ENCODE results near the gene AUTS2. TPM values are rescaled to one million over a fixed set of nuclear protein-coding genes. Genes with fewer than 3 reads are reported as not detected.

Gene AUTS2
- total RNA-seq, 2 experiments from 2014 or later = 15.2 to 16.3 TPM

DNA sequence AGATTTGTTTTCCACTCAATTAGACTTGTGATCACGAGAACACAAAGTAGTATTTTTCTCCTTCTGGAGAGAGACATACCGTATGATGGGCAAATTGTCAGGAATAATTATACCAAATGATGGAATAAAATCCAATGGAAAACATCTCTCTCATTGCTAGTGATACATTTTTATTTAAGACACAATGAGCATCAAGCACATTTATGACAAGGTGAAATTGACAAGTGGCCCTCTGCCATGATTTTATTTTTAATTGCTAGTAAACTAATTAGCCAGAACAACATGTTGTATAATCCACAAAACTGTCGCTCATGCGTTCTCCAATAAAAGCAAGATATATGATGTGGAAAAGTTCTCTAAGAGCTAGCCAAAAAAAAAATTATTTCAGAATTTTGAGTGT, 620.8 kb downstream of the AUTS2 start:
- ChIA-PET CTCF (no interaction called here), POLR2A (no interaction called here)
- Mint-ChIP-seq H3K27ac (no peak overlapping the region), H3K36me3 (ENCODE audit: low read depth) (no peaks in the 10 kb centered on the region), H3K27me3 (ENCODE audit: low read depth) (no peaks in the 10 kb centered on the region), H3K4me1 (ENCODE audit: low read depth) (no peaks in the 10 kb centered on the region), H3K9me3 (ENCODE audit: insufficient read depth) (no peaks in the 10 kb centered on the region), H3K4me3 (no peak overlapping the region)
- ATAC-seq (no peak), DNase-seq (no peak)

DNA sequence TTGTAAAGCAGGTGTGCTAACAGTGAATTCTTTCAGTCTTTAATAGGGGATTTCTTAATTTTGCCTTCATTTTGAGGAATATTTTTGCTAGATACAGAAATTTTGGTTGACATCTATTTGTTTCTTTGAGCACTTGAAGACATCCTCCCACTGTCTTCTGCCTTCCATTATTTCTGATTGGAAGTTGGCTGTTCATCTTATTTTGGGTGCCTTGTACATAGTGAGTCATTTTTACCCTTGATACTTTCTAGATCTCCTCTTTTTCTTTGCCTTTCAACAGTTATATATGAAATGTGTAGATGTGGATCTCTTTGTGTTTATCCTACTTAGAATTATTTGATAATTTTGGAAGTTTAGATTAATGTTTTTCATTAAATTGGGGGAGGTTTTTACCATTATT, 631.0 kb downstream of the AUTS2 start:
- no peak overlapping the region for H3K4me3 Mint-ChIP-seq
- ATAC-seq (no peak), DNase-seq (no peak)
- H3K4me1 Mint-ChIP-seq (ENCODE audit: low read depth) = no peaks in the 10 kb centered on the region
- H3K27me3 Mint-ChIP-seq (ENCODE audit: low read depth) = no peaks in the 10 kb centered on the region
- POLR2A ChIA-PET = no interaction called here
- CTCF ChIA-PET = no interaction called here
- H3K36me3 Mint-ChIP-seq (ENCODE audit: low read depth) = peaks cover 5% of the 10 kb centered on the region
- H3K27ac Mint-ChIP-seq = no peak overlapping the region
- peaks cover 13% of the 10 kb centered on the region for H3K9me3 Mint-ChIP-seq (ENCODE audit: insufficient read depth)

DNA sequence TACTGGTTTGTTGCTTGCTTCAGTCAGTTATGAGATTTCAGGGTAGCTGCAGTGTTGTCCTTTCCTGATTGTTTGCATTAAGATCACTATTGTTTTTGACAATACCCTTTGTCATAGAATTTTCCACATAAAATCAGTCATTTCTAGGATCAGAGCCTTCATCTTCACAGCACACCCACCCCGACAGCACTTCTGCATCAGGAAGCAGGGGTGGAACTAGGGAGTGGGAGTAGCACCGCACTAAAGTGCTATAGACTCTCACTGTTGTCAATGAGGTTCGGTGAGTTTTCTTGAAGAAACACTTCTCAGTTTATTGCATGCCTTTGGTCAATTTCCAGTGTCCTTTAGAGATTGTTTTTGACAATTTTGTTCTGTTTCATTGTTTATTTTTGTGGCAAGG, 632.5 kb downstream of the AUTS2 start:
- peaks cover 5% of the 10 kb centered on the region for H3K36me3 Mint-ChIP-seq (ENCODE audit: low read depth)
- no peaks in the 10 kb centered on the region for H3K27me3 Mint-ChIP-seq (ENCODE audit: low read depth)
- H3K9me3 Mint-ChIP-seq (ENCODE audit: insufficient read depth) = peaks cover 18% of the 10 kb centered on the region
- H3K4me1 Mint-ChIP-seq (ENCODE audit: low read depth) = no peaks in the 10 kb centered on the region
- ATAC-seq (no peak), DNase-seq (no peak)
- CTCF ChIA-PET = no interaction called here
- POLR2A ChIA-PET = interaction anchor here (0.7 kb wide), 1 partner anchor 1052 kb away, joined by 3 read pairs; no protein-coding TSS in a partner anchor
- no peak overlapping the region for H3K27ac Mint-ChIP-seq
- no peak overlapping the region for H3K4me3 Mint-ChIP-seq

DNA sequence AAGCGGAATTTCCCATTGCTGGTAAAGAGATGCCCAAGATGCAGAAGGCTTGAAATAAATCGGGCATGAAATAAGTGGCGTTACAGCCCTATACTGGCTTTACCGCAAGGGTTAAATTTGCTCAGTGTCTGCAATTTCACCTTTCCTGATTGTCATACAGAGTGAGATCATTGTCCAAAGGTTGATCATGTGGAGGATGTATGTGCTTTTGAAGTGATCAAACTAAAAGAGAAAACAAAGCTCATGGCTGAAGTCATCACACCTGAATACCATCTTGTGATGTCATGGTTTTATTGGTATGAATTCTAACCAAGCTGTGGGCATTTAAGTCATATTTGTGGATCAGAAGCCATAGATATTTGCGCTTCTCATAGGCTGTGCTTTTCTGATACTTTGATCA, 635.5 kb downstream of the AUTS2 start:
- ATAC-seq (no peak), DNase-seq (no peak)
- peaks cover 5% of the 10 kb centered on the region for H3K36me3 Mint-ChIP-seq (ENCODE audit: low read depth)
- no peaks in the 10 kb centered on the region for H3K4me1 Mint-ChIP-seq (ENCODE audit: low read depth)
- H3K27ac Mint-ChIP-seq = no peak overlapping the region
- H3K27me3 Mint-ChIP-seq (ENCODE audit: low read depth) = no peaks in the 10 kb centered on the region
- POLR2A ChIA-PET = no interaction called here
- peaks cover 18% of the 10 kb centered on the region for H3K9me3 Mint-ChIP-seq (ENCODE audit: insufficient read depth)
- CTCF ChIA-PET = interaction anchor here (1.0 kb wide), 1 partner anchor 465 kb away, joined by 4 read pairs; no protein-coding TSS in a partner anchor
- H3K4me3 Mint-ChIP-seq = no peak overlapping the region

DNA sequence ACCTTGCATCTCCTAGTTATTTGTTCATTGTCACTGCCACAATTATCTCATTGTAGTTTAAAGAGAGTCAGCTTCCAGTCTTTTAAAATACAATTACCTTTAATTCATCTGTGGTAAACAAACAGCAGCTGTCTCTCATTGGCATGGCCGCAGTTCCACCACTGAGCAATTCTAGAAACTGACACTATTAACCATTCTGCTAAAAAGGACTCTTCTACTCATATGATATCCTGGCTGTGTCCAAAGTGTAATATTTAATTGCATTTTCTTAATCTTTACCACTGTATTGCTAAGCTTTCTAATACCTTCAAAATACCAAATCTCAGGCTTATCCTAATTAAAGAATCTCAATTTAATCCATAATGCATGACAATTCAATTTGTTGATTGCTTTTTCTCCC, 639.0 kb downstream of the AUTS2 start:
- H3K4me3 Mint-ChIP-seq = no peak overlapping the region
- CTCF ChIA-PET = no interaction called here
- no peak for DNase-seq
- no peaks in the 10 kb centered on the region for H3K36me3 Mint-ChIP-seq (ENCODE audit: low read depth)
- no peaks in the 10 kb centered on the region for H3K27me3 Mint-ChIP-seq (ENCODE audit: low read depth)
- H3K4me1 Mint-ChIP-seq (ENCODE audit: low read depth) = no peaks in the 10 kb centered on the region
- peaks cover 5% of the 10 kb centered on the region for H3K9me3 Mint-ChIP-seq (ENCODE audit: insufficient read depth)
- POLR2A ChIA-PET = no interaction called here
- no peak for ATAC-seq
- no peak overlapping the region for H3K27ac Mint-ChIP-seq

DNA sequence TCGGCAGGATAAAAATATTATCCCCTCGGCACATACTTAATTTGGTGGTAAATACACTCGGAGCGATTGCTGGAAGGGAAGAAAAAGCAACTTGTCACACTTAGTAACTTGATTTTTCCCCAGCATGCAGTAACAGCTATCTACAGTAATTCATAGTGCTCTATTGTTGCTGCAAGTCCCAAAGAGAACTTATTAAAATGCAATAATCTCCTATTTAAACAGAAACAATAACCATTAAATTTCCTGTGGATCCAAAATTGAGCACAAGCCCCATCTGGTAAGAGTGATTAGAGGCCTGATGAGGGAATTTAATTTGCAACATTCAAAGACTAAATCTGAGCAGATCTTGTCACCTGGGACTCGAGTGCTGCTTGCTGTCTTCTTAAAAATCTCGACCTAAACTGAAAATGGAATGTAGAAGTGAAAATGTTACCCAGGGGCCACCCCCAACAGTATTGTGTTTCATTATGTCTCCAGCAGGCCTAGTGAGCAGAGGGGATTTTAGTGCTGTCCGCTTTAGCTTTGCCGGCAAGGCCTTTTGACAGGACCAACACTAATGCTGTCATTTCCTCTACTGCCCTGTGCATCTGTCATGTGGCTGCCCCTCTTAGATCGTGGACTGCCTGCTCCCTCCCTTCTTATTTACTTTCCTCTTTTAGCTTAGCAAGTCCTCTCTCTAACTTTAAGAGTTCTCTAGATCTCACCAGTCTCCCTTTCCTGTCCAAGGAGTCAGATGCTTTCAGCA, 639.7 kb downstream of the AUTS2 start:
- H3K27me3 Mint-ChIP-seq (ENCODE audit: low read depth) = no peaks in the 10 kb centered on the region
- POLR2A ChIA-PET = no interaction called here
- CTCF ChIA-PET = no interaction called here
- H3K27ac Mint-ChIP-seq = no peak overlapping the region
- no peaks in the 10 kb centered on the region for H3K36me3 Mint-ChIP-seq (ENCODE audit: low read depth)
- DNase-seq = no peak
- peaks cover 5% of the 10 kb centered on the region for H3K9me3 Mint-ChIP-seq (ENCODE audit: insufficient read depth)
- no peak for ATAC-seq
- H3K4me1 Mint-ChIP-seq (ENCODE audit: low read depth) = no peaks in the 10 kb centered on the region
- no peak overlapping the region for H3K4me3 Mint-ChIP-seq

DNA sequence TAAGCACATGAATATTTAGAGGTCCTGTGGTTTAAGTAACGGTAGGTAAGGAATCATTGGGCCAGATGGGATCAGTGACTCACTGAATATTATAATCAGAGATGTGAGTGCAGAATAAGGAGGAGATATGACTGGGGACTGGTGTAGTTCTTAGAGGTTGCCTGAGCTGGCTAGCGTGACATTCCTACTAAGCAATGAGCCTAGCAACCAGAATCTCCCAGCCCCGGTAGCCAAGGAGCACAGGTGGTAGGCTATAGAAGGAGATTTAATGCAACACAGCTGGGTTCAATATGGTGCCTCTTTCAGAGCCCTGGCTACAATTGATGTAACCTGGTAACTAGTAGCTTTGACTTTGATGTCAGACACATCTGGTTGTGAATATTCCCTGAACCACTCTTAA, 641.6 kb downstream of the AUTS2 start:
- DNase-seq (no peak), ATAC-seq (no peak)

DNA sequence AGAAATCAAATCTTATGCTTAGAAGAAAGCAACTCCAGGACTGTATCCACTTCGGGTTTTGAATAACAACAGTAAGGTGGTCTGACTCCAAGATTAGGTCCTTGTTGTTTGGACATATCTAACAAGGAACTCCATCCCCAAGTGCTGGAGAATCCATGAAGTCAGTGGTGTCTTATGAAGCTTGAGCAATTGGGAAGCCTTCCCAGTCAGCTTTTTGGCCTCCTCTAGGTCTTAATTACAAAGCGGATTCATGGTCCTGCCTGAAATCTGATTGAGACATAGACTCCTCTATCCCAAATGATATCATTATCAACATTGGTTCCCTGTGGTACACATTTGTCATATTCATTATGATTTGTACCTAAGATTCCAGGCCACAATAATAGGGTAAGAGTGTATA, 642.6 kb downstream of the AUTS2 start:
- ATAC-seq = no peak
- no peak overlapping the region for H3K27ac Mint-ChIP-seq
- no peaks in the 10 kb centered on the region for H3K27me3 Mint-ChIP-seq (ENCODE audit: low read depth)
- no peaks in the 10 kb centered on the region for H3K9me3 Mint-ChIP-seq (ENCODE audit: insufficient read depth)
- H3K4me1 Mint-ChIP-seq (ENCODE audit: low read depth) = no peaks in the 10 kb centered on the region
- ChIA-PET POLR2A (no interaction called here), CTCF (no interaction called here)
- H3K4me3 Mint-ChIP-seq = no peak overlapping the region
- H3K36me3 Mint-ChIP-seq (ENCODE audit: low read depth) = no peaks in the 10 kb centered on the region
- no peak for DNase-seq

More for the DNA sequence above, 641.6 kb downstream of the AUTS2 start:
- CTCF ChIA-PET = no interaction called here
- no peak overlapping the region for H3K27ac Mint-ChIP-seq
- H3K4me1 Mint-ChIP-seq (ENCODE audit: low read depth) = no peaks in the 10 kb centered on the region
- no peaks in the 10 kb centered on the region for H3K36me3 Mint-ChIP-seq (ENCODE audit: low read depth)
- H3K9me3 Mint-ChIP-seq (ENCODE audit: insufficient read depth) = no peaks in the 10 kb centered on the region
- H3K4me3 Mint-ChIP-seq = no peak overlapping the region
- POLR2A ChIA-PET = no interaction called here
- no peaks in the 10 kb centered on the region for H3K27me3 Mint-ChIP-seq (ENCODE audit: low read depth)

DNA sequence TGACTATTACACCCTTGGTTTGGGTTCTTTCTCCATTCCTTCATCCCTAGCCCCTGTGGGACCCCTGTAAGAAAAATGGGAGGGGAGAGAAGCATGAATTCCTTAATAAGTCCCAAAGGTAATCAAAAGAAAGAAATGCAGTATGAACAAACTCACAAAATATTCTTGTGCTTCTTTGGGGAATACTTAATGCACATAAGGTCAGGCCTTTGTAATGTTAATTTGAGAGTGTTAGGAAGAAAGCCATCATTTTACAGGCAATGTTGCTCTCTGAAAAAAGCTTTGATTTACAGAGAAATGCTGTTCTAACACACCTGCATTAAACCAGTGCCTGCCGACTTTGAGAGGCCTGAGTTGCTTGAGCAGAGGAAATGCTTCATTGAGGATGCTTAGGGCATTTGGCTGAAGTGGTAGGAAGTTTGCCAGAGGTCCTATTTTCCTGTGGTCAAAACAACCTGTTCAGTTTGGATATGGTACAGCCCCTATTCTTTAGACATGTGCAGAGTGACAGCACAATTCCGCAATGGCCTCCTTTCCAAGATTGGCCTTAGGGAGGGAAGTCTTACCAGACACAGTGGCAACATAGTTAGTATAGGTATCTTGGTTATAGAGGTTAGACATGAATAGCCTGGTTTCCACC, 643.4 kb downstream of the AUTS2 start:
- ChIA-PET POLR2A (no interaction called here), CTCF (no interaction called here)
- H3K4me3 Mint-ChIP-seq = no peak overlapping the region
- no peaks in the 10 kb centered on the region for H3K9me3 Mint-ChIP-seq (ENCODE audit: insufficient read depth)
- DNase-seq (no peak), ATAC-seq (no peak)
- no peaks in the 10 kb centered on the region for H3K4me1 Mint-ChIP-seq (ENCODE audit: low read depth)
- no peaks in the 10 kb centered on the region for H3K36me3 Mint-ChIP-seq (ENCODE audit: low read depth)
- H3K27ac Mint-ChIP-seq = no peak overlapping the region
- H3K27me3 Mint-ChIP-seq (ENCODE audit: low read depth) = no peaks in the 10 kb centered on the region

DNA sequence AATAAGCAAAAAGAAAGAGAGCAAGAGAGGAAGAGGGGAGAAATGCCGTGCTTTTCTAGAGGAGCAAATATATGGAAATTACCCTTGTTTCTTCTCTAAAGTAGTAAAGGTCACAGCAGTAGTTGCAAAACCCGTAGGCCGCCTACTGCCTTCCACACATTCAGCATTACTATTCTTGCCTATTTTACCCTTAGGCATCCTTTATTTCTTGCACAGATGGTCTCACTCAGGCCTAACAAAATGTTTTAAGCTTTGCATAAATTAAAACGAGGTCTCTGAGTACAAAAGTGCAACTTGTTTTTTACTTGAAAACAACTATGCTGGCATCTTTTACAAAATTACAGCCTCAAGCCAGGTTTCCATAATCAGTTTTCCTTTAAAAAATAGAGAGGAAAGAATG, 644.6 kb downstream of the AUTS2 start:
- H3K27ac Mint-ChIP-seq = no peak overlapping the region
- no peaks in the 10 kb centered on the region for H3K4me1 Mint-ChIP-seq (ENCODE audit: low read depth)
- ATAC-seq = no peak
- H3K4me3 Mint-ChIP-seq = no peak overlapping the region
- DNase-seq = no peak
- H3K36me3 Mint-ChIP-seq (ENCODE audit: low read depth) = no peaks in the 10 kb centered on the region
- no peaks in the 10 kb centered on the region for H3K9me3 Mint-ChIP-seq (ENCODE audit: insufficient read depth)
- POLR2A ChIA-PET = no interaction called here
- H3K27me3 Mint-ChIP-seq (ENCODE audit: low read depth) = peaks cover 1% of the 10 kb centered on the region
- CTCF ChIA-PET = no interaction called here

DNA sequence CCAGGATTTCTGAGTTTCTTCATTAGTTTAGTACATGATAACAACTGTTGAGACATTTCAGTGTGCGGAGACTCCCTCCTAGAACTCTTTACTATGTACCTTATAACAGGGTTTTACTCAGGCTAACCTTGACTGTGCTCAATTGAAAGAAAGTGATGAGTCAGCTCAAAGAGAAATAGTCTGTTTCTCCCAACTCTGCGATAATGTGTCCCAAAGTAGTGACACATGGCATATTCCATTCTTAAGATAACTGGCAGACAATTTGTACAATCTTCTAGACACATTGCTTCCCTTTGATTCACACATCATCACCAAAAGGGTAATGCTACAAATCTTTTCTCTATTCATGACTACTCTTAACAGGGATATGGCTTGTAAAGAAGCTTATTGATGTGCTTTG, 645.2 kb downstream of the AUTS2 start:
- POLR2A ChIA-PET = no interaction called here
- CTCF ChIA-PET = no interaction called here
- Mint-ChIP-seq H3K9me3 (ENCODE audit: insufficient read depth) (peaks cover under 1% of the 10 kb centered on the region), H3K4me1 (ENCODE audit: low read depth) (no peaks in the 10 kb centered on the region), H3K27me3 (ENCODE audit: low read depth) (peaks cover 3% of the 10 kb centered on the region), H3K4me3 (no peak overlapping the region), H3K27ac (no peak overlapping the region), H3K36me3 (ENCODE audit: low read depth) (no peaks in the 10 kb centered on the region)
- DNase-seq (no peak), ATAC-seq (no peak)

DNA sequence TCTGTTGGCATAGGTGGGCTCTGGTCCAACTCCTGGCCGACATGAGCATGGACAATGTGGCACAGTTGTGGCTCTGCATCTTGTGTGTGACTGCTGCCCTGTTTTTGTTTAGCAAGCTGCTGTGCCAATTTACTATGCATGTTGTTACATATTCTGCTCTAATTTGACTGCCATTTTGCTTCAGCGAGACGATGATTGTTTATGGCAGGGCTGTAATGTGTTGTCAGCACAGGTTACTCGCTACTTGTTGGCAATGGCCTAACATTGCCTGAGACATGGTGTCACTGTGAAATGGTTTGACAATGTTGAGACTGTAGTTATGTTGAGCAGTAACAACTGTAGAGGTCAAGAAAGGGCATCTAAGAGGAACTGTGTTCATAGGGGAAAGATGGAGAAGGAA, 659.6 kb downstream of the AUTS2 start:
- ATAC-seq (no peak), DNase-seq (no peak)
- H3K9me3 Mint-ChIP-seq (ENCODE audit: insufficient read depth) = no peaks in the 10 kb centered on the region
- no peaks in the 10 kb centered on the region for H3K4me1 Mint-ChIP-seq (ENCODE audit: low read depth)
- no peaks in the 10 kb centered on the region for H3K36me3 Mint-ChIP-seq (ENCODE audit: low read depth)
- no peaks in the 10 kb centered on the region for H3K27me3 Mint-ChIP-seq (ENCODE audit: low read depth)
- H3K27ac Mint-ChIP-seq = no peak overlapping the region
- H3K4me3 Mint-ChIP-seq = no peak overlapping the region
- POLR2A ChIA-PET = no interaction called here
- CTCF ChIA-PET = no interaction called here

DNA sequence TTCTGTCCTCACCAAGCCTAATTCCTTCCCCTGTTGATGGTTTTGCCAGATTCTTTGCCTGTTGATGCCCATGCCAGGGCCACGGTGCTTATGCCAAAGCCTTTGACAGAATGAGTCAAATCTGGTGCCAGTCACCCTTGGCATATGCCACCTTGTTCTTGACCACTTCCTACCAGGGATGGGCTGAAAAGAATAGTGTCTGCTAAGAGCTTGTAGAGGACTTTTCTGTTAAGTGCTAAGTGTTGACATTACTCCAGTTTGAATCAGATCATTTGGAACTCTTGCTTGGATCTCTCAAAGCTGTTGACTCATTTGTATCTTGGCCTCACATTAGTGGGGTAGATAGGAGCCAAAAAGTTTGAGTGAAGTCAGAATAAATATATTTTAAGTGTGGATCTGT, 661.2 kb downstream of the AUTS2 start:
- ChIA-PET CTCF (no interaction called here), POLR2A (no interaction called here)
- no peak overlapping the region for H3K27ac Mint-ChIP-seq
- H3K36me3 Mint-ChIP-seq (ENCODE audit: low read depth) = no peaks in the 10 kb centered on the region
- H3K4me3 Mint-ChIP-seq = no peak overlapping the region
- no peaks in the 10 kb centered on the region for H3K4me1 Mint-ChIP-seq (ENCODE audit: low read depth)
- no peak for DNase-seq
- no peak for ATAC-seq
- H3K9me3 Mint-ChIP-seq (ENCODE audit: insufficient read depth) = no peaks in the 10 kb centered on the region
- peaks cover under 1% of the 10 kb centered on the region for H3K27me3 Mint-ChIP-seq (ENCODE audit: low read depth)

All from activated CD8-positive, alpha-beta T cell treated with anti-CD3 and anti-CD28 coated beads, Interleukin-2, amount 10 ng/mL, durations not matched to agents 7 days and 5 days (primary cell).